Activated T-cell treated with anti-CD3 and anti-CD28 coated beads for 48 hours (primary cell): Measurements from ENCODE around the gene NPDC1.
"Not testable (repeated sequence)": the region's sequence is repeated elsewhere in the genome, so short reads cannot be mapped to it uniquely, and the experiment has no call there.

Source experiments
- DNase-seq: peaks from one replicate; pipeline ENCODE4 v3.0.0-alpha.2; 2020; ENCODE audit warnings: low read depth

Gene NPDC1

GRCh38 chr9:137075275-137075775 lies 29.3 kb upstream of the NPDC1 start:
- DNase-seq, result no peak

GRCh38 chr9:137074657-137075274 lies 28.8 kb upstream of the NPDC1 start:
- DNase-seq, result no peak

GRCh38 chr9:137073992-137074399 lies 28.0 kb upstream of the NPDC1 start:
- DNase-seq, result no peak

DNA sequence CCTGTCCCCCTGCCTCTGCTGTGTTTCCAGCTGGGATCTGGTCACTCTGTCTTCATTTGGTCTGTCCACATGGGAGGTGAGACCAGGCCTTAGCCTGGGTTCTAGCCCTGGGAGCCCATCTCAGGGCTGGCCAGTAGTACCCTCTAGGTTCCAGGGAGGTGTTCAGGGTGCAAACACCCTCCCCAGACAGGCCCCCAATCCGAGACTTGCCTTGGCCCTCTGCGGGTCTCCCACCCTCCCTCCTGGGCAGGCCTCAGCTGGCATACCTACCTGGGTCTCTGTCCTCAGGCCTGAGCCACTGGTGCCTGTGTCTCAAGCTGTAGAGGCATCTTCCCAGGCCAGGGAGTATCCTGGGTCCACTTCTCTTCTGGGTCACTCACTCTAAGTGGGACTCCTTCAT lies 25.3 kb upstream of the NPDC1 start:
- DNase-seq, result no peak

- no peak for DNase-seq
Observed at GRCh38 chr9:137070906-137071275, 24.9 kb upstream of the NPDC1 start.

GRCh38 chr9:137070201-137070905 lies 24.4 kb upstream of the NPDC1 start, which contains the start of gene SAPCD2:
TSS of gene SAPCD2 (minus strand) at chr9:137070557. CDS start at chr9:137070460, 97 bp downstream.
- peak; percentile 77 for DNase-seq

DNA sequence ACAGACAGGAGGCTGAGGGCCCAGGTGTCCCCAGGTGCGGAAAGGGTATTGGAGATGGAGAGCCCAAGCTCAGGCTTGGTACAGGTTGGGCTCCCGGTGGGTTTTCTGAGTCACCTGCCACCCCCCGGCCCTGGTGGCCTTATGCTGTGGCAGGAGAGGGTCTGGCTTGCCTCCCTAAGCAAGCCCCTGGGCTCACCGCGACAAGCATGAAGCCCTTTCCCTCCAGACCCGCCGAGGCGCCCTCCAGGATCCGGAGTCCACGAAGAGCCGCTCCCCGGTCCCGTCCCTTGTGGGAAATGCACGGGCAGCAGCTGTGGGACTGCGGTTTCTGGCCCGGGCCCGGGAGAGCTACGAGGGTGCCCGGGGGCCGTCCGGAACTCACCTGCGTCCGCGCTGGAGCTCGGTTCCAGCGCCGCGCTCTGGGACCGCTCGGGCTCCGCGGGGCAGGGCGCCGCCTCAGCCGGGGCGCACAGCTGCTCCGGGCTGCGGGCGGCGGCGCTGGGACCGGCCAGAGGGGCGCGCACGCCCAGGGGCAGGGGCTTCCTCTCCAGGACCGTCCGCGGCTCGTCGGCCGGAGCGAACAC lies 23.6 kb upstream of the NPDC1 start:
- no peak for DNase-seq

DNA sequence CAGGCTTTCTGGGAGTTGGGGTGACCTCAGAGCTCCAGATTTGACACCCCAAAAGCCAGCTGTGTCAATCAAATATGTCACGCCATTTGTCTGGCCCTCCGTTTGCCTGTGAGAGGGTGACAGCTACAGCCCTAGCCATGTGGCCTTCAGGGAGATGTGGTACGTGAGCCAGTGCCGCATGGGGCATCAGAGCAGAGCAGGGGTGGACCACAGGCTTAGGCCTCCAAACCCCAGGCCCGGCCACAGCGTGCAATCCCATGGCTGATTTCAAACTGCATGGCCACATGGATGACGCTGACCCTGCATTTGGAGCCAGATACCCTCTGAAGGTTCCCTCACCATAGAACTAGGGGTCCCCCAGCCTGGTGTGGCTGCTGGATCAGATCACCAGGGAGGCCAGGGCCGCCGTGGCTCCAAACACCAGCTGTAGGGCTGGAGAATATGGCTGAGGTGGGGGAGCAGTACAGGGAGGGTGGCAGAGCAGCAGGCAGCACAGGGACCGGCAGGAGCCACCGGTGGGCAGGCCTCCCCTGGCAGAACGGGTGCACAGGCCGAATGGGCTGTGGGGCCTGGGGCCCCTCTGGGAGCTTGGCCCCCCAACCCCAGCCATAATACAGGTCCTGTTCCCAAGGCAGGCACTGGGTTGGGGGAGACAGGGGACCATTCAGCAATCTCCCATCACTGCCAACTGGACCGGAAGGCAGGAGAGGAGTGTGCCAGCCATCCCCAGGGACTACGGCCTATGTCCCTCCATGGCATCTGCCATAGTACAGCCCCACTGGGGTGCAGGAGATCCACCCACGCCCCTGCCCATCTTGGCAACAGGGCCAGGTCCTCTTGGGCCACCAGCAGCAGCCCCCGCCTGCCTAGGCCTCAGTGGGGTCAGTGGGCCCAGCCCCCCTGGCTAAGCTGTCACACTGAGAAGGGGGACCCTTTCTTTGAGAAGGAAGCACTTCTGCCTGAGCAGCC lies 22.8 kb upstream of the NPDC1 start:
- DNase-seq, result no peak

DNA sequence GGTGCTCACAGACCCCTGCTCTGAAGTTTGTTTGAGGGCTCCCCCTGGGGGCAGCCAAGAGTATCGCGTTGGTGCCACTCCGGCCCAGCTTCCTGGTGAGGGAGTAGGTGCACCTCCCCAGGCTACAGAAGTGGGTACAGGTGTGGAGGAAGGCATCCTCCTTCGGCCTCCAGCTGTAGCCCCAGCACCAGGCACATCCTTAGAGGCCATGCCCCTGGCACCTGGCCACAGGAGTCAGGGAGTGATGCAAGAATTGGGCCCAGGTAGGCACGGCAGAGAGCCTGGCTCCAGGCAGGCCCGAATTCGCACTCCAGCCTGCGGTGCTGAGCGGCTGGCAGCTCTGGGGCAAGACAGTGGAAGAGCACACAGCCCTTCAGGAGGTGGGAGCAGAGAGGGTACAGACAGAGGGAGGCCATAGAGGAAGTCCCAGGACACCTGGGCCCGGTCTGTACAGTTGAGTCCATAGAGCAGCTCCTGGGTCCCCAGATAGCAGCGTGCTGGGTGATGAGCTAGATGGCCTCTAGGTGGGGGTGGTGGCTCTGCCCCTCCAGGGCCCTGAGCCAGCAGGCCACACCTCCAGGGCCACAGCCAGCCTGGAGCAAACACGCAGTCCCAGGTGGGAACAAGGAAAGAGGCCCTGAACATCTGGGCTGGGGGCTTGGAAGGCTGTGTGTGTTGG lies 22.0 kb upstream of the NPDC1 start:
- DNase-seq, result peak; percentile 86

DNA sequence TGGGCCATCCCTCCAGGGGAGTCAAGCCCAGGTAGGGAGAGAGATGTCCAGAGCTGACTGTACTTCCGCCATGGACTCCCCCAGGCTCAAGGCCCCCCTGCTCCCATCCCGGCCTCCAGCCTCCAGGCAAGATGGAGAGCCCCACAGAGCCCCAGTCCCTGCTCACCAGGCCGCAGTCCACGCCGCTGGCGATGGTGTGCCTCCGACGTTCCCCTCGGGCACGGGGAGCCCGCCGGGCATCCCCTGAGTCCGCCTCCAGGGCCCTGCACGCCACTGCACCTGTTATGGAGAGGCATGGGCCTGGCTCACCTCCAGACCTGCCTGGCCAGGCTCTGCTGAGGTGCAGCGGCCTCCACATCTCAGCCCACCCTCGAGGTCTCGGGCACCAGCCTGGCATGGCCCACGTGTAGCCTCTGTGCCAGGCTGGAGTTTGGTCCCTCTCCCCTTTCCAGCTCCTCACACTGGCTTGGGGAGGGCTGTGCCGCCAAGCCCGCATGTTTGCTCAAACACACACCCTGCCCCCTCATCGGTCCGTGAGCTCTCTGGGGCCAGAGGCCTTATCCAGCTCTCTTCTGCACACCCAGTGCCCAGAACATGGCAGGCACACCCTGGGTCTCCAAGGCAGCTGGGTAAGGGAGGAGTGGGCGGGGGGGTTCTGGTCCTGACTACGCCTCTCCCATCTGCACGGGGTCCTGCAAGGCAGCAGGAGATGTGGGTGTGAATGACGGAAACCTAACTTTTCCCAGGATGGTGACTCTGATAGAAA lies 20.3 kb upstream of the NPDC1 start:
- no peak for DNase-seq

GRCh38 chr9:137065336-137065967 lies 19.5 kb upstream of the NPDC1 start:
- no peak for DNase-seq

GRCh38 chr9:137064880-137065164 lies 18.8 kb upstream of the NPDC1 start:
- no peak for DNase-seq

GRCh38 chr9:137064027-137064879 lies 18.3 kb upstream of the NPDC1 start:
- DNase-seq, result peak; percentile 62

DNA sequence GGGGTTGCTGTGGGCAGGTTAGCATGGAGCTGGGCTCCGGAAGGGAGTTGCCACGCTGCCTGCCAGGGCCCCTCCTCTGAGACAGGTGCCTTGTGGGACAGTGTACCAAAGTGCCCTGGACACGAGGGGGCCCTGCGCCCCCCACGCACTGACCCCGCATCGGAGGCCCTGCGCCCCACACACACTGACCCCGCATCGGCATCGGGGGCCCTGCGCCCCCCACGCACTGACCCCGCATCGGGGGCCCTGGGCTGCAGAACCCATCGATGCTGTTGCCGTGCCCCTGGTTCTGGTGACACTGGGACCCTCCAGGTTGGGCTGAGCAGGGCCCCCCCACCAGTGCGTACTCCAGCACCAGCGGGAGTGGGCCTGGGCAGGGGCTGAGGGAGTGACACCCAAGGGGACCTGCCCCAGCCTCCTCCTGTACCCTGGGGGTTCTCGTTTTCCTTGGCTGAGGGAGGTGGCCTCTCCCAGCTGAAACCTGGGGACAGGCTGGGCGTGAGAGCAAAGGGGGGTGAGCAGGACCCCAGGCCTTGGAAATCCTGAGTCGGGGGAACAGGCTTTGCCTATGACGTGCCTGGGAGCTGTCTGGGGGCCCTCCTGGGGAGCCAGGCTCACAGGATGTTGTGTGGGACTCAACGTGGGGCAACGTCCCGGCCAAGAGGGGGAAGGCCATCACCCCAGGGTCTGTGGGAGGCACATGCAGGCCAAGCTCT lies 17.5 kb upstream of the NPDC1 start:
- DNase-seq, result no peak

- DNase-seq, result not testable (repeated sequence)
Observed at GRCh38 chr9:137062798-137063197, 16.8 kb upstream of the NPDC1 start.

DNA sequence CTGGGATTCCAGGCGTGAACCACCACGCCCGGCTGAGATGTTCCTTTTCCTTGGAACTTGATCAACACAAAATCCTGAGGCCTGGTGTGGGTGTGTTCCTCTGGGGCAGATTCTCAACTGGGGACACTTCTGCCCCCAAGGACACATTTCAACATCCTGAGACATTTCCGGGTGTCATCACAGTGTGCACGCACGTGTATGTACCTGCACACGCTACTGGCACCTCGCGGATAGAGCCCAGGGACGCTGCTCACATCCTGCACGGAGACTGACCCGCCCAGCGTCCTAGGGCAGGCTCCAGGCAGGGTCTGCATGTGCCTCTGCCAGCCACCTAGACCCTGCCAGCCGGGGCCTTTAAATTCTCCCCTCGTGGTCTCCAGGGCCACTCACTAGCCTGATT lies 16.4 kb upstream of the NPDC1 start:
- no peak for DNase-seq

- no peak for DNase-seq
Observed at GRCh38 chr9:137058521-137059234, 12.7 kb upstream of the NPDC1 start.

GRCh38 chr9:137057545-137057944 lies 11.6 kb upstream of the NPDC1 start:
- DNase-seq, result no peak
